ENCODE measurements around the gene ANXA1.
"Not testable (repeated sequence)": the region's sequence is repeated elsewhere in the genome, so short reads cannot be mapped to it uniquely, and the experiment has no call there.

DNA sequence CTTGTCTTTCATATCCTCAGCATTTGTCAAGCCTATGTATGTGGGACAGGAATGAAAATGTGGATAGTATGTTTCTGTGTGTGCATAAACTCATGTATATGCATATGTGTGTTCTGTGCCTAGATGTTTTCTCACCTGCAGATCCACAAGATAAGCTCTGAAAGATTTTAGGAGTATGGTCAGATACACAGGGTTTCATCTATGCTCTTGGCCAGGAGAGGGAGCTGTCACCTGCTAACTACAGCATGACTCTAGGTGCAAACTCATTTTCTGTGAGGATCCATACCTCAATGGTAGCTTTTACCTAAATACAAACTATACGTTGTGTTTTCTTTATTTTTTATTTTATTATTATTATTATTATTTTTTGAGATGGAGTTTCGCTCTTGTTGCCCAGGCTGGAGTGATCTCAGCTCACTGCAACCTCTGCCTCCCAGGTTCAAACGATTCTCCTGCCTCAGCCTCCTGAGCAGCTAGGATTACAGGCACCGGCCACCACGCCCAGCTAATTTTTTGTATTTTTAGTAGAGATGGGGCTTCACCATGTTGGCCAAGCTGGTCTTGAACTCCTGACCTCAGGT is 44.1 kb upstream of the ANXA1 start:
- TF ChIP-seq POLR2A (IDR thresholded peaks at IDR 0.05), result not testable (repeated sequence)
- TF ChIP-seq, protein P1, sequence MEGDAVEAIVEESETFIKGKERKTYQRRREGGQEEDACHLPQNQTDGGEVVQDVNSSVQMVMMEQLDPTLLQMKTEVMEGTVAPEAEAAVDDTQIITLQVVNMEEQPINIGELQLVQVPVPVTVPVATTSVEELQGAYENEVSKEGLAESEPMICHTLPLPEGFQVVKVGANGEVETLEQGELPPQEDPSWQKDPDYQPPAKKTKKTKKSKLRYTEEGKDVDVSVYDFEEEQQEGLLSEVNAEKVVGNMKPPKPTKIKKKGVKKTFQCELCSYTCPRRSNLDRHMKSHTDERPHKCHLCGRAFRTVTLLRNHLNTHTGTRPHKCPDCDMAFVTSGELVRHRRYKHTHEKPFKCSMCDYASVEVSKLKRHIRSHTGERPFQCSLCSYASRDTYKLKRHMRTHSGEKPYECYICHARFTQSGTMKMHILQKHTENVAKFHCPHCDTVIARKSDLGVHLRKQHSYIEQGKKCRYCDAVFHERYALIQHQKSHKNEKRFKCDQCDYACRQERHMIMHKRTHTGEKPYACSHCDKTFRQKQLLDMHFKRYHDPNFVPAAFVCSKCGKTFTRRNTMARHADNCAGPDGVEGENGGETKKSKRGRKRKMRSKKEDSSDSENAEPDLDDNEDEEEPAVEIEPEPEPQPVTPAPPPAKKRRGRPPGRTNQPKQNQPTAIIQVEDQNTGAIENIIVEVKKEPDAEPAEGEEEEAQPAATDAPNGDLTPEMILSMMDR (IDR thresholded peaks at IDR 0.05), result peak in 6 of 7 experiments; percentile 44 to 61 (median 52)

All from body of pancreas (tissue), 4 donors.